Measurements from ENCODE around the gene LEMD2.

DNA sequence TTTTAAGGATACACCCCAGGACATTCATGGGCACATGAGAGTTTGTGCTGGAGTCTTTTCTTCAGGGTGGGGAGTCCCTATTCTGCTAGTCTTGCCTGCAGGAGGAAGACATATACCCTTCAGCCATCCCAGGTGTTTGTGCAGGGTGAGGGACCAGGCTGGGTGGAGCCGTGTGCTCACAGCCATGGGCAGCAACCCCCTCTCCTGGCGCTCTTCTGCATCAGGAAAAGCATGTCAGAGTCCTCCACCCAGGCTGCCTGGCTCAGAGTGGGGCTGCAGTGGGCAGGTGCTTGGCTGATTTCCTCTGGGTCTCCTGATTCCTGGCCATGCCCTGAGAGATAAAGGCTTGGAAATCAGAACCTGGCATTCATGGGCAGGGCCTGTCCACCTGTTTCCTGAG is 37.6 kb upstream of the LEMD2 start:
- TF ChIP-seq EZH2 (IDR thresholded peaks at IDR 0.05; ENCODE audit: insufficient read depth, poor library complexity, severe bottlenecking) (no peak), EZH2phosphoT487 (IDR thresholded peaks at IDR 0.05; ENCODE audit: insufficient read depth, low read depth) (no peak)
